NCI-H2171 (cell line): Measurements from ENCODE around the gene PRKCD.

Experiments
- DNase-seq: peaks from one replicate; lab custom pipeline; 2025; lab: John Stamatoyannopoulos, UW

PRKCD gene

GRCh38 chr3:53170325-53171063 is 9.5 kb downstream of the PRKCD start:
- no peak for DNase-seq

- DNase-seq: no peak
Observed at GRCh38 chr3:53171064-53171418, 10.0 kb downstream of the PRKCD start.

- no peak for DNase-seq
Observed at GRCh38 chr3:53171827-53172505, 11.0 kb downstream of the PRKCD start.

- DNase-seq: no peak
Observed at GRCh38 chr3:53173107-53173506, 12.1 kb downstream of the PRKCD start.

GRCh38 chr3:53174346-53175250 is 13.6 kb downstream of the PRKCD start:
- DNase-seq: no peak

- DNase-seq: no peak
Observed at GRCh38 chr3:53175613-53176540, 14.9 kb downstream of the PRKCD start.

GRCh38 chr3:53178246-53178645 is 17.2 kb downstream of the PRKCD start:
- no peak for DNase-seq

GRCh38 chr3:53179580-53179979 is 18.6 kb downstream of the PRKCD start:
- no peak for DNase-seq

- no peak for DNase-seq
Observed at GRCh38 chr3:53180305-53181023, 19.5 kb downstream of the PRKCD start.

GRCh38 chr3:53181024-53181371 is 20.0 kb downstream of the PRKCD start:
- DNase-seq: no peak

GRCh38 chr3:53181528-53181927 is 20.5 kb downstream of the PRKCD start:
- no peak for DNase-seq

GRCh38 chr3:53182764-53183355 is 21.9 kb downstream of the PRKCD start:
- DNase-seq: no peak

GRCh38 chr3:53183514-53183913 is 22.5 kb downstream of the PRKCD start:
- no peak for DNase-seq

GRCh38 chr3:53184701-53185100 is 23.7 kb downstream of the PRKCD start:
- DNase-seq: no peak

- DNase-seq: no peak
Observed at GRCh38 chr3:53185761-53186465, 24.9 kb downstream of the PRKCD start.

GRCh38 chr3:53186726-53187125 is 25.7 kb downstream of the PRKCD start:
- DNase-seq: no peak

GRCh38 chr3:53187430-53187829 is 26.4 kb downstream of the PRKCD start:
- DNase-seq: no peak

GRCh38 chr3:53188136-53188685 is 27.2 kb downstream of the PRKCD start:
- no peak for DNase-seq

GRCh38 chr3:53188720-53189119 is 27.7 kb downstream of the PRKCD start:
- no peak for DNase-seq

GRCh38 chr3:53189276-53189675 is 28.3 kb downstream of the PRKCD start:
- no peak for DNase-seq
